NCI-H146 treated with DMSO at 0.1 percent for 48 hours (cell line): ENCODE data around the gene CCBE1.
"Not testable (repeated sequence)": the region's sequence is repeated elsewhere in the genome, so short reads cannot be mapped to it uniquely, and the experiment has no call there.

ENCODE experiments used
- DNase-seq: peaks from one replicate; lab custom pipeline; 2025; ENCODE audit not compliant: unreplicated experiment; lab: John Stamatoyannopoulos, UW

CCBE1 gene

DNA sequence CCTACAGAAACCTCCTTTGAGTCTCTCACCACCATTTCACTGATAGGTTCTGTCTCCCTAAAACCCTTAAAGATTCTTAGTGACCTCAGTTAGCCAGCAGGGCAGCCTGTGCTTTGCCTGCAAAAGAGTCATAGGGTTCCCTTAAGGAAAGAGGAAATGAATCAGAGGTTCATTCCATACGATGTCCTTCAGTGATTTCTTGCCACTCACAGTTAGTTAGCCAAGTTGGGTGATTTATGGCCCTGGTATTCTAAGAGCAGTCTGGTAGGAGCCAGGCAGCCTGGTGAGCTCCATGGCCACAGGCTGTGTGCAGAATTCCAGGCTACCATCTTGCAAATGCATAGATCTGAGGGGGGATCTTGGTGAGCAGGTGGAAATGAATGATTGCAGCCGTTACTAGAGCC is 18.7 kb upstream of the CCBE1 start:
- no peak for DNase-seq

DNA sequence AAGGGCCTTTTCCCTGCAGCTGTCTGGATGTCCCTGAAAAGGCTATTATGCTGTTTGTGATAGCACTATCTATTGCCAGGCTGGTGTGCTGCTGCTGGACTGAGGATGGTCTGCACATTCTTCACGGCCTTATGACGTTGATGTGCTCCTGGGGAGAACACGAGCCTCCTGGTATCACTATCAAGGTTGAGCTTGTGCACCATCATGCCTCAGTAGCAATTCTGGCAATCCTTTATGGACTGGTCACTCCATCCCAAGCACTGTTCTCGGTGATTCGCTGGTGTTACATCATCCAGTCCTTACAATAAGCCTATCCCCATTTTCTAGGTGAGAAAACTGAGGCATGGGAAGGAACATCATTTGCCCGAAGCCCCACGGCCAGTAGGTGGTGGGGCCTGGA is 18.2 kb upstream of the CCBE1 start:
- no peak for DNase-seq

DNA sequence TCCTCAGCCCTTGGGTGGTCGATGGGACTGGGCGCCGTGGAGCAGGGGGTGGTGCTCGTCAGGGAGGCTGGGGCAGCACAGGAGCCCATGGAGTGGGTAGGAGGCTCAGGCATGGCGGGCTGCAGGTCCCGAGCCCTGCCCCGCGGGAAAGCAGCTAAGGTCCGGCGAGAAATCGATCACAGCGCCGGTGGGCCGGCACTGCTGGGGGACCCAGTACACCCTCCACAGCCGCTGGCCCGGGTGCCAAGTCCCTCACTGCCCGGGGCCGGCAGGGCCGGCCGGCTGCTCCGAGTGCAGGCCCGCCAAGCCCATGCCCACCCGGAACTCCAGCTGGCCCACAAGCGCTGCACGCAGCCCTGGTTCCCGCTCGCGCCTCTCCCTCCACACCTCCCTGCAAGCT is 16.9 kb upstream of the CCBE1 start:
- DNase-seq: not testable (repeated sequence)

DNA sequence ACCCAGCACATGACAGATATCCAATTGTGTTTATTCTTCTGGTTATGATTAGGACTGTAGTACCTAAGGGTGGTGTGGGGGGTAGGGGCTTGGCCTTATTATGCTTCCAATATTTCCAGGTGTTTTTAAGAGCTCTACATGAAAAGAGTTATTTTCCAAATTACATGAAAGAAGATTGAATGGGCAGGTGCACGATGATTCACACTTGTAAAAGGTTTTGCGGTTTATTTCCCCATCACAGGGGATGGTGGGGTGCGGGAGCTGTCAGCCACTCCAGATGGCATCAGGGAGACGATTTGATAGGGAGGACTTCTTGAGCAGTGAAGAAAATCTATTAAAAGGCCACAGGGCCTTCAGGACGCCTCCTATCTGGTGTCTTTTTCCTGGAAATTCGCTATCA is 15.1 kb upstream of the CCBE1 start:
- no peak for DNase-seq

DNA sequence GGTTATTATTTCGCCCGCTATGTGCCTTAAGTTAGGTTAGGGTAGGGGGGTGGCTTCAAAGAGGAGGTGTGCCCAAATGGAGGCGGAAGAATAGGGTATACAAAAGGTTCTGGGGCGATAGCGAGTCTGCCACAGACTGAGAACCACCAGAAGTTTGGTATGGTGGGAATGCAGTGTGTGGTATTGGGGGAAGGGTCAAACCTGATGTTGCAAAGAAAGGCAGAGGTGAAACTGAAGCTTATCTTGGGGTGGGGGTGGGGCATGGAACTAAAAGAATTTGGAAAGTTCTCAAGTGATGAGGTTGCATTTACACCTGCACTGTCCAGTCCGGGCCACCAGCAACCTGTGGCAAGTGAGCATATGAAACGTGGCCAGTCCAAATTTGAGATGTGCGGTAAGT is 11.8 kb upstream of the CCBE1 start:
- no peak for DNase-seq

DNA sequence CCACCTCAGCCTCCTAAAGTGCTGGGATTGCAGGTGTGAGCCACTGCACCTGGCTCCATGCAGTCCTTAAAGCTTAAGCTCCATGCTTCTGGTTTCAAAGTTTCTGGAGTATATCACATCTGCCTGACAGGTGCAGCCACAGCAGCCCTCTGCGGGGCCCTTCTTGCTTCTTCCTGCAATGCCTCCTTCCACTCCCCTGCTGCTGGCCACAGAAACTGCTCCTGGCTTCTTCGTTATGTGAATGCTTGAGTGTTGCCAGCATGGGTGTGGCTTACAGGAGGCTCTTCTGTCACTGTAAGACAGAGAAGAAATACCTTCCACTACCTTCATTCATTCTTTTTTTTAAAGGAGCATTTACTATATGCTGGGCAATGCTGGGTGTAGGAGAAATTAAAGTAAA is 10.1 kb upstream of the CCBE1 start:
- DNase-seq: no peak

DNA sequence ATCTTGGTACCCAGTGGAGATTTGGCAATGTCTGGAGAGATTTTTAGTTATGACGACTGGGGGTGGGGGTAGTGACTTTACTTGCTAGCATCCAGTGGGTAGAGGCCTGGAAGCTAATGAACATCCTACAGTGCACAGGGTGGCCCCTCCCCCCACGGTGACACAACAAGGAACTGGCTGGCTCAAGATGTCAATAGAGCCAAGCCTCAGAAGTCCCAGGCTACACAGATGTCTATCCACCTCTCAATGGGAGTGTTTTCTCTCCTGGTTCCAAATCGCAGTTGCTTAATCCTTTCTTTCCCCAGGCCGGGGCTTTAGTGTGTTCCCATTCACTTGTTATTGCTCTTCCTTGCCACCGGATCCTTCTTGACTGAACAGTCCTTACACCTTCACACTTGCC is 9.3 kb upstream of the CCBE1 start:
- DNase-seq: no peak

DNA sequence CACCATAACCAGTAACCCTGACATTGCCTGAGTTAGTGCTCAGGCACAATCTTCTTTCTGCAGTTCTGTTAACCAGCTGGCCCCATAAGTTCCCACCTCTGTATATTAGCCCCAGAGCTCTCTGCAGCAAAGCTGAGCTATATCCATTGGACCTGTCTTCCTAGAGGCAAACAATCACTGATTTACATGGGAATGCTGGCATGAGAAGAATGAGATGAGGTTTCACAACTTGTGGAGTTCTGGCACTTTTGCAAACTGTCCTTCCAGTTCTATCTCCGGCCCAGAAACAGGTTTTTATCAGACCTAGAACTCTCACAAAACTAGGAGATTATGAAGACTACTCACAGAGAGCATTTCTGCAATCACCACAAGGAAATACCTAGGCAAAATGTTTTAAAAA is 7.9 kb upstream of the CCBE1 start:
- no peak for DNase-seq

DNA sequence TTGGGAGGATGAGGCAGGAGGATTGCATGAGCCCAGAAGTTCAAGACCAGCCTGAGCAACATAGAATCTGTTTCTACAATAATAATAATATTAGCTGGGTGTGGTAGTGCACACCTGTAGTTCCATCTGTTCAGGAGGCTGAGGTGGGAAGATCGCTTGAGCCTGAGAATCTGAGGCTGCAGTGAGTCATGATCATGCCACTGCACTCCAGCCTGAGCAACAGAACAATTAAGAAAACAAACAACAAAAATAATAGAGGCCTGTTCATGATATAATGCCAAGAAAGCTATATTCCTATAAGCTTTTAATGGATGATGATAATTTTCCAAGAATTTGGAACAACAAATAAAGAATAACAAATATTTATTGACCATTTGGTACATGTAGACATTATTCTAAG is 6.9 kb upstream of the CCBE1 start:
- no peak for DNase-seq

DNA sequence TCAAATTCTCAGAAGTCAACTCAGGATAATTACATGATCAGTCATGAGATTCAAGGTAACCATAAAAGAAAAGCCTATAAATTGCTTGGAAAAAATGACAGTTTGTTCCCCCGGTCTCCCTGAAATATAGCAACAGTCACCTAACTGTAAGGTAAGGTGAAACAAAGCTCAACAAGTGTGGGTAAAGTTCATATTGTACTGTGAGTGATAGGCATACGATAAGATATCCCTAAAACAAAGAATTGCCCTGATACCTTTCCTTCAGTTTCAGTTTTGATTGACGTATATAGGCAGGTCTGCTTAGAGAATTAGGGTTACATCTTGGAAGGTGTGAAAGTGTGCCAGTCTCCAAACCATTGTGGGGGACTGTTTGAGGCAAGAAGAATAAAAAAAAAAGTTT is 4.0 kb upstream of the CCBE1 start:
- DNase-seq: no peak

DNA sequence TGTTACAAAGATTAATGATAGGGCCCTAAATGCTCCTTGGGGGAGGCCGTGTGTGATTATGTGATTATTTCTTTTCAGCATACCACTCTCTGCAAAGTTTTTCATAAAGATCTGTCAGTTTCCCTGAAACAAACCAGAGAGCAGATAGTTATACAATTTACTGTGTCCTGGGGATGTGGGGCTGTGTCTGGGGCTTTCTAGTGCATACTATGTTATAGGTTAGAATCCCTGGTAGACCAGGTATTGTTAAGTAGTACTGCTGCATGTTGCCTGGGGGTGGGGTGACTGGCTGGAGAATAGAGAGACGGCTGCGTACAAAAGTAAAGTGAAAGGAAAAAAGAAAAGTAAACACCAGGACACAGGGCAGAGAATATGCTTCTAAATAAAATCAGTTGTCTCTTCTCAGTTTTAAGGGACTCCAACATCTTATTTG is 3.3 kb upstream of the CCBE1 start:
- no peak for DNase-seq

DNA sequence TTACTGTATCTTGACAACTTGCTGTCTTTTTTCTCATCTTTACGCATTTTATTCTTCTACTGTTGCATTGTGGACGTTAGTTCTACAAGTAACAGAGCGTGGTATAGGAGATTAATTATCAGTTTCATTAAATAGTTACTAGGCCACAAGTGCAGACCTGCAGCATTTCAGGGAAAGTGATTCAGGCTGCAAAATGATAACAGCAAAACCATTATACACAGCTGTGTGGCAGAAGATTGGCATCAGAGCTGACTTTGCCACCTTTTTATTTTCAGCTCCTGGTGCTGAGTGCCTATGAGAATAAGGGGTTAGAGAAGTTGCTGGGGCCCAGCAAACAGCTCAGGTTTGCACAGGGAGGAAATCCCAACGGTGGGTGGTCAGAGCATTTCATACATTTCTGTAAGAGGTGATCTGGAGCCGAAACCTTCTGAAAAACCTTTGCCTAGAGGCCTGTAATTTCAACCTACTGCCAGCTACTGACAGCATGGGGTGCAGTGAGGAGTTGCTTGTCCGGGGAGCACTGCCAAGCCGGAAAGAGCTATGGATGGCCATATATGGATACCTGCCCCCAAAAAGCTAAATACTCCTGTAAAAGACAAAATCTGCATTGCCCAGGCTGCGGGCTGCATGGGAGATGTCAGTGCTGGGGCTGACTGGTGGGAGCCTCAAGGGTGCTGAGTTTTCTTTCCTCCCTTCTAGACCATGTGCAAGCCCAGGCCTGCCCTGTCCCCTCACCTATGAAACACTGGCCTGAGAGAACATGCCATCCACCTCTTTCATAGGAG is 2.7 kb upstream of the CCBE1 start:
- DNase-seq: no peak

DNA sequence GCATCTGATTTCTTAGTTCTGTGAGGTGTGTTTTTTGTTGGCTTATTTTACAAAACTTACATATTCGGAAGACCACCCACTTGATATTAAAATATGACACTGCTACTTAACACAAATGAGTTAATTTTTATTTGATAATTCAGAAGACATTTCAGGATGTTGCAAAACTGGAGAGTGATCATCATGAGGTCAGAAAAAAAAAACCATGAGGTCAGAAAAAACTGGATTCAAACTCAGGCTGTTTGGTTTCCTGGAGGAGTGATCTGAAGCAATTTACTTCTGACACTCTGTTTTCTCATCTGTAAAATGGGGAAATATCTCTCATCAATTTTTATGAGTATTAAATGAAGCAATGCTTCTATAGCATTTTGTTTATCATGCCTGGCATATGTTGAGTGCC is 1.8 kb upstream of the CCBE1 start:
- no peak for DNase-seq

DNA sequence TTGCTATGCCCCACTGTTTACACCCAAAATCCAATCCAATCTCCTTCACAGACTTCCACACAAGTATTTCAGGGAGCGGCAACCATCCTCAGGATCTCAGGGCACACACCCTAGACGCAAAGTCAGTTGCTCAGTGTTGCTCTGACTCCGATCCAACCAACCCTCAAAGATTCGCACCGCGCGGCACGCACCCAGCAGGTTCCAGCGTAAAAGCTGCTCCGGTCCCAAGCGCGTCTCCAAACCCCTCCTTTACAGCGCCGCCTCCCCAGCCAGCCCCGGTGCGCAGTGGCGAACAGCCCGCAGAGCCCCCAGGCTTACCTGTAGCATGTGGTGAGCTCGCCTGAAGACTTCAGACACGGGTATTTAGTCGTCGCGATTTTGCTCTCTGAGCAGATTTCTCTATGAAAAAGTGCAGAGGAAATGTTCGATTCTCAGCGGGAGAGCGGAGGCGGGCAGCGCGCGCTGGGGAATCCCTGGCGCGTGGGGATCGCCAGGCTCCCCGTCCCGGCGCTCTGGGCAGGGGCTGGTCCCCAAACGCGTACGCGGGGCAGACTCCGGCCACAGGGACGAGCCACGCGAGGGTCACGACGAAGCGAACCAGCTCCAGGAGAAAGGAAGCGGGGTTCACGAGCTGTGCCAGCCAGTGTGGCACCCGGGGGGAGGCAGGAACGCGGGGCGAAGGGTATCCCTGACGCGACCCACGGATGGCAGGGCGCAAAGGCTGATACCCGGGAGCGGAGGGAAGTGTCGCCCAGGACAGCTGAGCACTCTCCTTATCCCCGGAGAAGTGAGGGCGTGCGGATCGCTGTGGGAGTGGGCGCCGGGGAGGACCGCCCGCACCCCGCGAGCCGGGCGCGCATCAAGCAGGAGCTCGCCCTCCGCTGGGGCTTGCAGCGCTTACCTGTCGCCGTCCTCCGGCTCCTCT is 650 bp downstream of the CCBE1 start:
- DNase-seq: no peak

DNA sequence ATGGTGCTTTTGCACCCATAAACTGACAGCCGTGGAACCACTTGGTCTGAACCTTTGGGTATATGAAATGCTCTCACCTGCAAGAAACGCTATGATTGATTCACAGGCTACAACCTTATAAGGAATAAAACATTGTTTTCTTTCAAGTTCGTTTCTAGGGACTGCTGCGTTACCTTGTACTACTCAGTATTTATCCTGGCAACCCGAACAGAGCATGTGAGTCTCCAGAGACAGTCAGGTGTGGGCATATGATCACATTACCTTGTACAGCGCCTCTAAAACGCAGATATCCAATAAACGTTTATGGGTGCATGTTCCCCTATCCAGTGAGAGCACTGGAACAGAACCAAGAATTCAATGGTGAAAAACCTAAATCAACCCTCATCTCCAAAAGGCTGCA is 1.7 kb downstream of the CCBE1 start:
- DNase-seq: no peak

DNA sequence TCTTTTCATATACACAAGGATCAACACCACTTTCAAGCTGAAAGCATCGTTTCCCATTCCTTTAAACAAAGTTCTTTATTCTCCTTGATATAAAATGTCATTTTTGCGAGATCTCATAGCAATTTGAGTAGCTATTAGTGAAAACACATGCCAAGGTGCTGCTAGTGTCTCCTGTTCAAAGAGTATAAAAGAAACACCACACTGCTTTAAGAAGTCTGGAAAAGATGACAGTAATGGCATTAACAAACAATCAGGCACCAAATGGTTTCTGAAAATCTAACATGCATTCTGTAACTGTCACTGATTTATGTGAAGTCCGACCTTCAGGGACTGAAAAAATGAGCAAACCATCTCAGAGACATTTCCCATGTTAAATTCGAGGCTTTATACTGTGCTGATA is 2.4 kb downstream of the CCBE1 start:
- DNase-seq: no peak

DNA sequence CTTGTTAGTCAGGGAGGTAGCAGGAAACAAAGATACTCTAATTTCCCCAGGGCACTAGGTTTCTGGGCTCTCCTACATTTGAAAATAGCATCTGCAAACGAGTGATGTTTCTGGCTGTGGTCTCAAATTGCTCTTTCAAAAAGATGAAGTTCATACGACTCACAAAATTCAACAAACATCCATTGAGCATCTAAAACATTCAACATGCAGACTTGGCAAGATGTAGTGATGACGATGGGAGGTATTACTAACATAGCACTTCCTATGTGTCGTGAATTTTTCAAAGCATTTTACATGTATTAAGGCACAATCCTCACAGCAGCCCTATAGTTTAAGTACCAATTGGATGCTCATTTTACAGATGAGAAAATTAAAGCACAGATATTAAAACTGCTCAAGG is 5.2 kb downstream of the CCBE1 start:
- DNase-seq: no peak

DNA sequence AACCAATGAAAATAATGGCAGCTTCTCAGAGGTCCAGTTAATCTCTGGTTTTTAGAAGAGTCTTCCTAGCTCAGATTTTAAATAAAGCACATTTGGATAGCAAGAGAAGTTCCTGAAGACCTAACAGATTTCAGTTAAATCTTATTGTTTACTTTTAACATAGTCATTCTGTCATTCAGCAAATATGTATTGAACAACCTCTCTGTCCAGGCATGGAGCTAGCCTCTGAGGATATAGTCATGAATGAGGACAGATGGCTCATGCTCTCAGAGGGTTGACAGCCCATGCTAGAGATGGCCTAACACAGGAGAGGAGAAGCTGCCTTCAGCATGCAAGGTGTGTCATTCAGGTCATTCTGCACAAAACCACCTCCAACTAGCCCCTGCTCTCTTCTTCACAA is 6.2 kb downstream of the CCBE1 start:
- DNase-seq: no peak

DNA sequence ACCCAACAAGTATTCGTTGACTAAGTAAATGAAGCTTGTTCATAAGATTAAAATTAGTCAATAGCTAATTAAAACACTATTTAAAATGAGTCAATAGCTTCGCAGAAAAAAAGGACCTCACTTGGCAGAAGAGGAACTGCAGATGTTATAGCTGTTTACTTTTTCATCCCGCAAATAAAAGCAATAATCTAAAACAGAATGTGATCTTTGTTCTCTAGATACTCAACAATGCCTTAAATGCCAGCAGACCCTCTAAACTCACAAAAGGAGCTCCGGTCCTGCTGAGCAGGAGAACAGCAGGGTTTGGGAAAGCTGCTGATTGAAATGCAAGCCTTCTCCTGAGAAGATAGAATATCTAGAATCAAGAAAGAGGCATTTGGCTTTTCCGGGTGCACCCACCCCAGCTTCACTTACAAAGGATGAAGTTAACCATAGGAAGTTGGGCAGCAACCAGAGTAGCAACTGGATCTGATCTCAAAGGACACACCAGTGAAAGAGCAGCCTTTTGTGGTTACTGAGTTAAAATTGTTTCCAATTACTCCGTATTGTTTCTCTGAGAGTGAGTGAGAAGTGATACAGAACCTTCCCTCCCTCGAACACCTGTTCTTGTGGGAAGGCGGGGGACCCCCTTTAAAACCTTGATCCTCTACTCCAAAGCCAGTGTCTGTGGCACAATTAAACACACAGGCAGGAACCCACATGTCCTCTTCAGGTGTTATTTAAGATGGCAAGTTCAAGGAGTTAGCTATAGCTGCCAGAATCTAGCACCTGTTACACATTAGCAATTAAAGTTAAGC is 6.8 kb downstream of the CCBE1 start:
- no peak for DNase-seq

DNA sequence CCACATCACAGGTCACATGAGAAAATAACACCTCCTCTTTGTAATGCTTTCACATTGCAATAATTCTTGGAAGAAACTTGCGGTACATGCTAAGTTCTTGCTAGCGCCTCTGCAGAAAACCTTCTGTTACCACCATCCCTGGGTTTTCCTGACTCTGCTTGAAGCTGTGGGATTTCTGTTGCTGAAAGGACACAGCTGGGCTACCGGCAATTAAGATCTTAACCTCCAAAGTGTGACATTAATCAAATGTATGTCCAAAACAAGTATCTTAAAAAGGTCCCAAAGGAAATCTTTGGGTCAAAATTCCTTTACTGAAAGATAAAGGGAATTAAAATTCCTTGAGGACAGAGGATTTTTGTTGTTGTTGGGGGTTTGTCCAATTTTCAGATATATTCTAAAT is 7.5 kb downstream of the CCBE1 start:
- DNase-seq: no peak

DNA sequence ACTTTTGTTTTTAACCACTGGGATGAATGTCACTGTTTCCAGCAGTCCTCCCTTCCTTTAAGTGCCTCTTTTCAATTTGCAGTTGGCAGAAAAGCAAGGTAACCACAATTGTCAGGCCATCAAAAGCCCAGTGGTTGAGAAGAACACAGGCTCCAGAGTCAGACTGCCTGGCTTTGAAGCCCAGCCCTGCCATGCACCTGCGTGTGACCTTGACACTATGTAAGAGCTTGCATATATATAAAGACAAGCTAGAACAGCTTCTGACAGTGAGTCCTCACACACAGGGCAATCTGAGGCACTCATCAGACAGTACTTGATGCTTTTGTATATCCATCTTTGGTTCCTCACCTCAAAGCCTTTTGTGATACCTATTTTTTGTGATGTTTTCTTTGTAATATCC is 11.0 kb downstream of the CCBE1 start:
- no peak for DNase-seq

DNA sequence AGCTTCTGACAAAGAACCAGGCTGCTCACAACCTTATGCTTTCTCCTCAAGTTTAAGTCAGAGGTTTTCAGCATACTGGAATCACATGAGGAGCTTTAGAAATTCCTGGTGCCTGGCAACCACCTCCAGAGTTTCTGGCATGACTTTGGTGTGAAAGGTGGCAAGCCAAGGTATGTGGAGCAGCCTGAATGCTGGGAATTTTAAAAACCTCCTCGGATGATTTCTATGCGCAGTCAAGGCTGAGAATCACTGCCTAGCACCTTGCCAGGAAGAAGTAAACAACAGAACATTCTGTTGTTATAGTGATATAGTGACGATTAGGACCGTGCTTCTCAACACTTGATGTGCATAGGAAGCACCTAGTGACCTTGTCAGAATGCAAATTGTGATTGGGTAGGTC is 11.7 kb downstream of the CCBE1 start:
- no peak for DNase-seq
